Fibroblast of skin of left quadriceps (primary cell): Measurements from ENCODE around the gene NKAPD1.
"Not testable (repeated sequence)": the region's sequence is repeated elsewhere in the genome, so short reads cannot be mapped to it uniquely, and the experiment has no call there.

Source experiments
- DNase-seq, 2 experiments: peaks; one replicate each; pipeline ENCODE4 v3.0.0-alpha.2; 2013; ENCODE audit warnings: low read depth in 2 of 2

The NKAPD1 gene

GRCh38 chr11:112086422-112087191, 12.5 kb downstream of the NKAPD1 start, which contains the start of the genes SDHD and TIMM8B:
TSS of gene SDHD (plus strand) at chr11:112086873. CDS start at chr11:112086908, 35 bp downstream.
TSS of gene TIMM8B (minus strand) at chr11:112086756. CDS start at chr11:112086723, 33 bp downstream.
- peak; percentile 95 for DNase-seq

- no peak for DNase-seq
These were observed 13.1 kb downstream of the NKAPD1 start for GRCh38 chr11:112087212-112087611.

- not testable (repeated sequence) for DNase-seq
These were observed 21.2 kb downstream of the NKAPD1 start for GRCh38 chr11:112095302-112095701.

DNA sequence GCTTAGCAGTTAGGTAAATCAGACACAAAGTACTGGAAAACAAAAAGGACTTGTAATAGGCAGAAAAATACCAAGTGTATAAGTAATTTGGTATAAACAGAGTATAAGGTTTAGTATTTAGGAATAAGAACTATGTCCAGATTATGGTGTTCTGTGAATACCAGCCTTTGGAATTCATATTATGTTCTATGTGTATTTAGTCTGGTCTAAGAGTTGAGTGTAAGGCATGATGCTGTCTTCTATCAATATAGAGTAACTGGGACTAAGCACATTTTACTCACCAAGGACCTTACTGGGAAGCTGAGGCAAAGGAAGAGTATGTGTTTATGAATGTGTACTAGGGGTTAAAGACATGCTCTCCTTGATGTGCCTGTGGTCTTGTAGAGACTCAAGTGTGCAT, 22.1 kb downstream of the NKAPD1 start:
- DNase-seq: no peak

DNA sequence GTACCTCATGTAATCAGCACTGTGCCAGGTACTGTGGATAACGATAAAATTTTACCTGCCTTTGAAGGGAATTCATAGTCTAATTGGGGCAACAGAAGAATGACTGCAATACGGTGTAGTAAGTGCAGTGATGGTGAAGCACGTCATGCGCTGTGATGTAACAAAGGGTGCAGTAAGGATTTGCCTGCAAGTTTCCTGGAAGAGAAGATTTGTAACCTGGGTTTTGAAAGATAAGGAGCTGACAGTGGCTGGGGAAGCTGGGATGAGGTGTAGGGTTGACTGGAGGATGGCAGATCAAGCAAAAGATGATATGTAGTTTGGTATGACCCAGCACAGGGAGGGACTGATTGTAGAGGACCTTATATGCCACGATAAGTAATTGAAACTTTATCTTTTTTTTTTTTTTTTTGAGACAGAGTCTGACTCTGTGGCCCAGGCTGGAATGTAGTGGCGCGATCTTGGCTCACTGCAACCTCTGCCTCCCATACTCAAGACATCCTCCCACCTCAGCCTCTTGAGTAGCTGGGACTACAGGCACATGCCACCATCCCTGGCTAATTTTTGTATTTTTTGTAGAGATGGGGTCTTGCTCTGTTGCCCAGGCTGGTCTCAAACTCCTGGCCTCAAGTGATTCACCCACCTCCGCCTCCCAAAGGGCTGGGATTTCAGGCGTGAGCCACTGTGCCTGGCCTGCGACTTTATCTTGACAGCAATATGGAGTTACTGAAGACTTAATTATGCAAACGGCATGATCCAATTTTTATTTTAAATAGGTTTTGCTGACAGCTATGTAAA, 23.8 kb downstream of the NKAPD1 start:
- DNase-seq: no peak

GRCh38 chr11:112100462-112100861, 26.4 kb downstream of the NKAPD1 start:
- DNase-seq: no peak

DNA sequence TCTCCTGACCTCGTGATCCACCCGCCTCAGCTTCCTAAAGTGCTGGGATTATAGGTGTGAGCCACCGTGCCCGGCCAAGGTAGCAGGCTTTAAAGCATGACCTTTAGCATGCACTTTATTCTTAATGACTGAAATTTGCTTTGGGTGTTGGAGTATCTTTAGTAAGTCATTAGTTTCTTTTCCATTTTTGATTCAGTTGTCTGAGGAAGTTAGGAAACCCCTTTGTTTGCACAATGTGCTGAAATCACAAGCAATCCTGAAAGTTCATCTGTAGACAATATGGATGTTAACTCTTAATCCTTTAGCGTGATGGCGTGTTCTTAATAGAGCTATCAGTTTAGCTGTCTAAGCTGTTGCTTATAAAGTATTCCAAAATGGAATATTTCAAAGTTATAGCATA, 29.3 kb downstream of the NKAPD1 start:
- no peak for DNase-seq

GRCh38 chr11:112106070-112106469, 32.0 kb downstream of the NKAPD1 start:
- no peak for DNase-seq

DNA sequence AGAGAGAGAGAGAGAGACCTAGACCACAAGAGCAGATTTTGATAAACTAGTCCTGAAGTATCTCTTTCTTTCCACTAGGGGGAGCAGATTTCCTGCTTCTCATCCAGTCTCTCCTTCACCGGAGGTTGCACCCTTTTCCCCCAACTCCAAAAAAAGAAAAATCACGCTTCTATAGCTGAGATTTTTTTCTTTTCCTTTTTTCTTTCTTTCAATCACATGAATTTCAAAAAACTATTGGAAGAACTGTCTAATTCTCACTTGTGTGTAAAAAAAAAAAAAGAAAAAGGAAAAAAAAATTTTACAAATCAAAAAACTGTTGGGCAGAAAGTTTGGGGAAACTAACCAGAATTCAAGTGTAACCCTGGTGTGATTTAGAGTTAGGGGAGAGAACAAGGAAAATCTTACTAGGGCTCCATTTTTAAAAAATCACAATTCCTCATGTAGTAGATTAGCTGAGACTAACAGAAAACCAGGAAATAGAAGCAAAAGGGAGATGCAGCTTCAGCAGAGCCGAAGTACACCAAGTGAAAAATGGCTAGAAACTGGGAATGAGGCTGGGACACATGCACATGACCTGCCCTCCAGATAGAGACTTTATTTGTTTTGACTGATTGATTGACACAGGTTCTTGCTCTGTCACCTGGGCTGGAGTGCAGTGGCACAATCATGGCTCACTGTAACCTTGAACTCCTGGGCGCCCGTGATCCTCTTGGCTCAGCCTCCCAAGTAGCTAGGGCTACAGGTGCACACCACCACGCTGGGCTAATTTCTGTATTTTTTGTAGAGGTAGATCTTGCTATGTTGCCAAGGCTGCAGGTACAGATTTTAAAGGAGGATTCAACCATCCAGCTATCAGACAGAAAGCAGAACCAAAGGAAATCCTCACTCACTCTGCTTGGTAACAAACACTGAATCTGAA, 39.7 kb downstream of the NKAPD1 start:
- peak; percentile 34 to 39 for DNase-seq

DNA sequence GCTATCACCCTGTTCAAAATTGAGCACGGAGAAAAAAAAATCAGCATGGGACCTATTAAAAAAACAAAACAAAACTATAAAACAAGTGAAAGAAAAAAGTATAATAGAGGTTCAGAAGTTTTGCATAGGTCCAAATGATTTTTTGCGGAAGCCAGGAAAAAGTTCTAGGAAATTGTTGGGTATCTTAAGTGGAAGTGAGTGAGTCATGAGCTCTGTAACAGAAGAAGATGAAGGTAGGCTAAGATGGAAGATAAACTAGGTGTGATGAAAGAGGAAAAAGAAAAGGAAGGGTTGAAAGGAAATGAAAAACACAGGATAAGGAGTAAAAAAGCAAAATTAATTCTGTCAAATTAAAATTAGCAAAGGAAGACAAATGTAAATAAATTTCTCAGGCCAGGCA, 40.4 kb downstream of the NKAPD1 start:
- no peak for DNase-seq

- no peak for DNase-seq
These were observed 41.3 kb downstream of the NKAPD1 start for GRCh38 chr11:112115386-112115785.

GRCh38 chr11:112118176-112118575, 44.1 kb downstream of the NKAPD1 start:
- DNase-seq: no peak

DNA sequence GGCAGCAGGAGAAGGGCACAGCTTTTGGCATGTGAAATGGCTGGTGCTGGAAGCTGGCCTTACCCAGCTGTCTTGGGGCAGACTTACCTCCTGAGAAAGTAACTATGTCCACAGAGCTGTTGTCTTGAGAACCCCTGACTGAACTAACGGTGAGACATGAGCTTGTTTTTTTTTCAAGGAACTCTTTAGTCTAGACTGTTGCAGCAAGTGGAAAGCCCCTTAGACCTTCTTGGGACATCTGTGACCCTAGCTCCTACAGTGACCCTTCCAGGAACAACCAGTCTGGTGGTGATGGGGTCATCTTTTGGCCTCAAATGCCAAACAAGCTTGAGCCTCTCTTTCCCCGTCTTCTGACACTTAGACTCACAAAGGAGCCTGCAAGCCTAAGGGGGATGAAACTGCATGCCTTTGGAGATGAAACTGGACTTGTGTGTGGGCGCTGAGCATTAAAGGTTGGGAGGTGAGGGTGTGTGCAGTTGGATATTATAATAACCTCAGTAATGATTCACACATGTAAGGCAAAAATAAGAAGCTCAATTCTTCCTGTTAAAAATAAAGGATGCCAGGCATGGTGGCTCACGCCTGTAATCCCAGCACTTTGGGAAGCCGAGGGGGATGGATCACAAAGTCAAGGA, 48.0 kb downstream of the NKAPD1 start:
- DNase-seq: no peak

DNA sequence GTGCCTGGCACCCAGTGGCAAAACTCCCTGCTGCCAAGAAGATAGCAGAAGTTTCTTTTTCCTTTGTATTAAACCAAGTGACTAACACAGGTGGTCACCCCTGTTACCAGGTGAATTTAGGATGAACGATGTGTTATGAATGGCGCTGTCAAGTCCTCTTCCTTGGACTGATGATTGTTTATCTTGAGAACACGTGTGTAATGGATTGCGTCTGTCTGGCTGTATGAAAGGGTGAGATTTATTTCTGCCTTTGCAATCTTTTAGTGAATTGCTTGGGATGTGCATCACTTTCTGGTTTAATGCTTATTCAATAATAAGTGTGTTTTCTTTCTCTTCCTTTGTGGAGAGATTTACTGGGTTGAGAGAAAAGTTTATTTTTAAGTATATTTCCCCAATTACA, 49.0 kb downstream of the NKAPD1 start:
- DNase-seq: no peak

GRCh38 chr11:112127056-112127455, 53.0 kb downstream of the NKAPD1 start:
- DNase-seq: no peak

DNA sequence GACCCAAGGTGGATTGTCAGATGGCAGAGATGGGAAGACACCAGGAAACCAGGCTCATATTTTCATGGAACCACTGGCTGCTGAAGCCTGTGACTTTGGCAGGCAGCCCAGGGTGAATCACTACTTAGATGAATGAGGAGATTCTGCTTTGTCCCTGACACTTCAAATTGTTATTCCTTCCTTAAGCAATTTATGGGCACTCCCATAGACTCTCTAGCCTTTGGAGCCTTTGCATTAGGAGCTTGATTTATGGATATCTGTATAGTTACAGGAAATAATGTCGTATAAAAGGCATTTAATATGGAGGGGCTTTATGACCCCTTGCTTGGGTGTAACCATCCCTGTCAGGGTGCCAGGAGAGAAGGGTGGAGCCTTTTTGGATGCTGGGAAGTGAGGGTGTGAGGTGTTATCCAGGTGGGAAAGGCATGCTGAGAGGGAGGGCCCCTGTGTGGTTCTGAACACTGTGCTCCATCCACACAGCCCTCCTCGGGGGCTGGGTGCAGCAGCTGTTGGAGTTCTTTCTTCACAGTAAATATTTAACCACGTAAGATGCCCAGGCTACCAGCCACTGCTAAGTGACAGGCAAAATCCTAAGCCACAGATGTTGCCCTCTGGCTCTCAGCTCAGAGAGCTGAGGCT, 54.5 kb downstream of the NKAPD1 start:
- DNase-seq: peak; percentile 61 to 62

DNA sequence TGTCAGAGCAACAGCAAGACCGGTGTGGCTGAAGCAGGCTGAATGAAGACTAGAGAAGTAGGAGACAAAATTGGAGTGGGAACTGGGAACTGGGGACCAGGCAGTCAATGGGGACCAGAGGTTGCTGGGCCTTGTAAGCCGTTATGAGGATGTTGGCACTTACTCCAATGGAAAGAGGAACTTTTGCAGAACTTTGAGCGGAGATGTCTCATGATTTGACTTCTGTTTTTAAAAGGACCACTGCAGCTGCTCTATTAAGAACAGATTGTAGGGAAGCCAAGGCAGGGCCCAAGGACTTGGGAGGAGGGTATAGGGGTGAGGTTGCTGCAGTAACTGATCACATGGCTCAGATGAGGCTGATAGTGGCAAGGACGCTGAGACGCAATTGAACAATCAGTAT, 55.6 kb downstream of the NKAPD1 start:
- no peak for DNase-seq

- no peak for DNase-seq
These were observed 58.6 kb downstream of the NKAPD1 start for GRCh38 chr11:112132737-112133136.

DNA sequence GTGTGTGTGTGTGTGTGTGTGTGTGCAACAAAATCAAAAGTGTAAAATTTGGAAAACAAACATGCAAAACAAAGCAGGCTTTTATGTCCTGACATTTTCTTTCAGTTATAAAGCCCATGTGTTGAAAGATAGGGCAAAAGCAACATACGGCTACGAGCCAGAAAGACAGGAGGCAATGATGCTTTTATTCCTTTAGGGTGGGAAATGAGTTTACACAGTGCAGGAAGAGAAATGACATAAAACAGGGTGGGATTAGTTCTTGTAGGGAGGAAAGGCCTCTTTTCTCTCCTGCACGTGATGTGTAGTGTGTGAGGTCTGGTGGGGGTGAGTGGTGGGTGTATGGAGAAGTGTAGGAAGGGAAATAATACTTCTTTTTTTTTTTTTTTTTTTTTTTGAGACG, 60.4 kb downstream of the NKAPD1 start:
- no peak for DNase-seq
